Skeletal muscle tissue (tissue), 4 donors: ENCODE data around the gene MOCOS. TPM values are rescaled to one million over a fixed set of nuclear protein-coding genes. Genes with fewer than 3 reads are reported as not detected.
A peak's percentile ranks its signal among the peaks of the same experiment; 100 is the strongest.

Experiments
- H3K27ac ChIP-seq: one replicate; pipeline ENCODE4 v1.7.0; 2013; ENCODE audit warnings: mild to moderate bottlenecking, low read depth, low read length, inconsistent platforms
- H3K27me3 ChIP-seq, 3 donors: one replicate each; pipeline ENCODE4 v1.7.0; 2013; ENCODE audit warnings: low read length in 3 of 3; ENCODE audit not compliant: control insufficient read depth in 3 of 3, insufficient read depth in 3 of 3
- H3K36me3 ChIP-seq, 3 donors: one replicate each; pipeline ENCODE4 v1.7.0; 2013; ENCODE audit warnings: low read length in 3 of 3; ENCODE audit not compliant: control insufficient read depth in 3 of 3, insufficient read depth in 3 of 3
- H3K4me1 ChIP-seq, 3 donors: one replicate each; pipeline ENCODE4 v1.7.0; 2013; ENCODE audit warnings: low read length in 3 of 3, mild to moderate bottlenecking in 3 of 3; ENCODE audit not compliant: control insufficient read depth in 3 of 3, insufficient read depth in 3 of 3
- H3K4me3 ChIP-seq, 3 donors: one replicate each; pipeline ENCODE4 v1.7.0; 2013; ENCODE audit warnings: low read length in 3 of 3
- H3K9ac ChIP-seq, 3 donors: one replicate each; pipeline ENCODE4 v1.7.0; 2013; ENCODE audit warnings: low read length in 3 of 3, mild to moderate bottlenecking in 3 of 3, moderate library complexity in 2 of 3, low read depth in 1 of 3
- H3K9me3 ChIP-seq, 3 donors: one replicate each; pipeline ENCODE4 v1.7.0; 2013; ENCODE audit warnings: low read length in 3 of 3; ENCODE audit not compliant: control insufficient read depth in 3 of 3
- total RNA-seq: library from RNA; depleted of rRNA; stranded (reverse); fragments of >200 nt; gene quantifications from one replicate; pipeline ENCODE4 v1.2.3, GENCODE V29; 2014
- donor health status: Osteomylitis.

Gene MOCOS
- total RNA-seq, 1 donor from 2014 or later, result 0.52 TPM

DNA sequence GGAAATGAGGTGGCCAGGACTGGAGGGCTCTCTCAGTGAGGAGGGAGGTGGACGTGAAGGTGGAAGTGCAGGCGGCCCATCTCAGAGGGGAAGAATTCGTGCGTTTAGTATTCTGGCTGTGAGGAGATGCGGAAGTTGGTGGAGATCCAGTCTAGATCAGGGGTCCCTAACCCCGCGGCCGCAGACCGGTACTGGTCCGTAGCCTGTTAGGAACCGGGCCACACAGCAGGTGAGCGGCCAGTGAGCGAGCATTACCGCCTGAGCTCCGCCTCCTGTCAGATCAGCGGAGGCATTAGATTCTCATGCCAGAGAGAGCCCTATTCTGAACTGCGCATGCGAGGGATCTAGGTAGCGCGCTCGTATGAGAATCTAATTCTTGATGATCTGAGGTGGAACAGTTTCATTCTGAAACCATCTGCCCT is 108.6 kb downstream of the MOCOS start:
- peaks cover 4 to 21% (median 10%) of the 10 kb centered on the region in 3 donors for H3K4me1 ChIP-seq
- peaks cover 0 to 4% (median 0%) of the 10 kb centered on the region in 3 donors for H3K27me3 ChIP-seq
- H3K36me3 ChIP-seq, result no peaks in the 10 kb centered on the region
- H3K9ac ChIP-seq, result no peak overlapping the region
- H3K4me3 ChIP-seq, result no peak overlapping the region
- no peak overlapping the region for H3K27ac ChIP-seq
- H3K9me3 ChIP-seq, result no peaks in the 10 kb centered on the region

DNA sequence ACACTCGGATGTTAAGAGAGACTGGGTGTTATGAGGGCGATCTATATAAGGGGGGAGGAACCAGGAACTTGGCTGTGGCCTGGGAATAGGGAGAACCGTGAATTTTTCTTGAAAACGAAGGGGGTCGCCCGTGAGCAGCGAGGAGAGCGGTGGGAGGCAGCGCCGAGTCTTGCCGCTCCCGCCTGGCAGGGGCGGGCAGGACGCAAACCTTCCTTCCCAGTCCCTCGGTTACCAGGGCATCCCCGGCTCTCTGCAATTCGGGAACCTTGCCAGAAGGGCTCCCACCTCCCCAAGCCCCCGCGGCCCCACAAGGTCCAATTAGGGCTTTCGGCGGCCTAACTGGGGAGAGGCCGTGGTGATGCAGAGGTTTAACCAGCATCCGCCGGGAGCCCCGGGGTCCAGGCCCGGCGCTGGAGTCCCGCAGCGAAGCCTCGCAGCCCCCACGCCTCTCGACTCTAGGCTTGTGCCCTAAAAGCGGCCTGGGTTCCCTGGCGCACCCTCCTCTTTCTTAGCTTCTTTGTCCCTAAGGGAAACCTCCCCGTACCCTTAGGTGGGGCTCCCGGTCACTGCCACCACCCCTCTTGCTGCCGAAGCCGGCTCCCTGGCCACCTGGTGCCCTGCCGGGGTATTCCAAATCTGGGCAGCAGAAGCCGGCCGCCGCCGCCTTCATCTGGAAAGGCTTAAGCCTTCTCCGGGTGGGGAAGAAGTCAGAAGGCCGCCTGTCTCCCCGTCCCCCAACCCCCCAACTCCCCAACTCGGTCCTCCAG is 109.5 kb downstream of the MOCOS start:
- Histone ChIP-seq H3K9me3 (no peaks in the 10 kb centered on the region), H3K27me3 (peaks cover 0 to 4% (median 0%) of the 10 kb centered on the region in 3 donors), H3K9ac (peak overlapping the region; percentile 51 to 75 (median 64)), H3K4me1 (peaks cover 4 to 24% (median 12%) of the 10 kb centered on the region in 3 donors), H3K36me3 (no peaks in the 10 kb centered on the region), H3K27ac (peak overlapping the region; percentile 43), H3K4me3 (peak overlapping the region; percentile 71 to 76 (median 76))

DNA sequence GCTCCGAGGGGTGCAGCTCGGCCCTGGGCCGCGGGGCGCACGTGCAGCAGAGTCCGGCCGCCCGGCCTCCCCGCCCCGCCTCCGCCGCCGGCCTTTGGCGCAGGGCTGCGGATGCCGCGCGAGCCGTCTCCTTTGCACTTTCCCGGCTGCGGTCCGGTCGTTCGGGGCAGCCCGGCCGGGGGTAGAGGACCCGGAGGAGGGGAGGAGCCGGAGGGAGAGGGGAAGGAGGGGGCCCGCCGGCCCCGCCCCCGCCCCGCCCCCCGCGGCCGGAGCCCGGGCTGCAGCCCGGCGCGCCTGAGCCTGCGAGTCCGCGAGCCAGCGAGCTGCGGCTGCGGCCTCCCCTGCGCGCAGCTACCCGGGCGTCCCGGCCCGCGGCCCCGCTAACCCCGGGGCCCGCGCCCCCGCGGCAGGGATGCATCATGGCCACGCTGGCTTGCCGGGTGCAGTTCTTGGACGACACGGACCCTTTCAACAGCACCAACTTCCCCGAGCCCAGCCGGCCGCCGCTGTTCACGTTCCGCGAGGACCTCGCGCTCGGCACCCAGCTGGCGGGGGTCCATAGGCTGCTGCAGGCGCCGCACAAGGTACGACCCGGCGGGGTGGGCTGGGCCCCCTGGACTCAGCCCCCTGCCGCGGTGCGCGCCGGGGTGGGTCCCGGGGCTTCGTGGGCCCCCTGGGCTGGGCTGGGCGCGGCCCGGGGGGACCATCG is 110.3 kb downstream of the MOCOS start, which contains the start of gene FHOD3:
Gene FHOD3, plus strand, starts transcription at position 297 of the 709 bp plus-strand sequence. Its CDS starts 123 bp downstream, at position 420.
- peaks cover 0 to 4% (median 0%) of the 10 kb centered on the region in 3 donors for H3K27me3 ChIP-seq
- H3K9ac ChIP-seq, result peak within 1 kb of the TSS; percentile 61 to 86 (median 75)
- peaks cover 4 to 31% (median 19%) of the 10 kb centered on the region in 3 donors for H3K4me1 ChIP-seq
- H3K36me3 ChIP-seq, result no peaks in the 10 kb centered on the region
- H3K4me3 ChIP-seq, result peak within 1 kb of the TSS; percentile 72 to 81 (median 76)
- H3K9me3 ChIP-seq, result no peaks in the 10 kb centered on the region
- peak within 1 kb of the TSS; percentile 54 for H3K27ac ChIP-seq

DNA sequence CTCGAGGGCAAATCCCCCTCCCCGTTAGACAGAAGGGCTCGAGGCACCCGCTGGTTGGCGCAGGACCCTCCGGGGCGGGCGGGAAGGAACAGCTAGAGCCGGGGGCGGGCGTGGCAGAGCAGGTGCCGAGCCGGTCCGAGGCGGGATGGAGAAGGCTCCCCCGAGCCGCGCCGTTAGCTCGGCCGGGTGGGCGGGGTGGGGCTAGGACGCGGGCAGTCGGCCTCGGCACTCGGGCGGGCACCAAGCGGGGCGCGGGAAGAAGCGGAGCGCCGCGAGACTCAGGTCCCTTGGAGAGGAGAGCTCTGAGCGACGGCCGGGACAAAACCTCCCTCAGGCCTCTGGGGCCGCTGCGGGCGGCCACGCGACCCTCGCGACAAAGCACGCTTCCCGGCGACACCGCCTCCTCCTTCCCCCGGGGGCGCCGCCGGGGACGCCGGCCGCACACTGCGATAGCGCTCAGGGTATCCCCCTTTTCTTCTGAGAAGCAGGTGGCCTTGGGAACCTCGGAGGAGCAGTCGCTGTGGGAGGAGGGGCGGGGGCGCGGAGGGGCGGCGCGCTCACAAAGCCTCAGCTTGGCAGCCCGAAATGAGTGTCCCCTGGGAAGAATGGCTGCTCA is 110.9 kb downstream of the MOCOS start:
- Histone ChIP-seq H3K9me3 (no peaks in the 10 kb centered on the region), H3K27me3 (peaks cover 0 to 4% (median 0%) of the 10 kb centered on the region in 3 donors), H3K4me1 (peaks cover 11 to 38% (median 26%) of the 10 kb centered on the region in 3 donors), H3K9ac (peak overlapping the region; percentile 61 to 86 (median 72)), H3K27ac (peak overlapping the region; percentile 54), H3K4me3 (peak overlapping the region; percentile 65 to 81 (median 72)), H3K36me3 (no peaks in the 10 kb centered on the region)

DNA sequence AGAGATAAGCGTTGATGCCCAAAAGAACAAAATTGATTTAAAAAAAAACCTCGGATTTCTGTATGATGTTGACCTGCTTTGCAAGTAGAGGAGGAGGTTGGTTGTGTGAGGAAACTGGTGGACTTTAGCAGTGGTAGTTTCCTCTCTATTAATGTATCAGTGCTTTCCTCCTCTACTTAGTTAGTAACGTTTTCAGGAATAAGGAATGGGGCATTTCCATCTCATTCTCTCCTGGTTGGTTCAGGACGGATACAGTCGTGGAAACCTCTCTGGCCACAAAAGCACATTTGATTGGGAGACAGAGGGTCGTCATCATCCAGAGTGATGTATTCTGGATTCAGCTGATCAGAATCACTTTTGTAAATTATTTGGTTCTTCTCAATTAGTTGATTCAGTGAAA is 111.7 kb downstream of the MOCOS start:
- H3K9ac ChIP-seq, result peak overlapping the region in 1 of 3 donors; percentile 26
- peaks cover 15 to 42% (median 32%) of the 10 kb centered on the region in 3 donors for H3K4me1 ChIP-seq
- H3K27me3 ChIP-seq, result peaks cover 0 to 2% (median 0%) of the 10 kb centered on the region in 3 donors
- H3K9me3 ChIP-seq, result no peaks in the 10 kb centered on the region
- H3K36me3 ChIP-seq, result no peaks in the 10 kb centered on the region
- H3K4me3 ChIP-seq, result peak overlapping the region in 1 of 3 donors; percentile 23
- no peak overlapping the region for H3K27ac ChIP-seq

DNA sequence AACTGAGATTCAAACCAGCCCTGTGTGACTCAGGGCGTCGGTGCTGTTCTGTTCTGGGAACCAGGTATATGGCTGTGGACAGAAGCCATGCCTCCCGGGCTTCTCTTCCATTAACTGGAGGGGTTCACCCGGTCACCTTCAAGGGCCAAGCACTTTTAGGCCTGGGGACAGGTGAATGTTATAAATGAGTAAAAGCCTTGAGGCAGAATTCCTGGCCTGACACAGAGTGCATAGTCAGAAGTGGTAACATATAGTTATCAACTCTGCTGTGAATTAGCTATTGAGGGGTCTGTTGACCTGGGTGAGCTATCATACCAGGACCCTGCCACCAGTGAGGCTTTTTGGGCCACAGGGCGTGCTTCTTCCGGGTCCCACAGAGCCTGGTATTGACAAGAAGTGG is 112.9 kb downstream of the MOCOS start:
- Histone ChIP-seq H3K4me1 (peaks cover 15 to 49% (median 35%) of the 10 kb centered on the region in 3 donors), H3K9me3 (no peaks in the 10 kb centered on the region), H3K27ac (no peak overlapping the region), H3K4me3 (no peak overlapping the region), H3K9ac (peak overlapping the region in 1 of 3 donors; percentile 50), H3K27me3 (no peaks in the 10 kb centered on the region), H3K36me3 (no peaks in the 10 kb centered on the region)

DNA sequence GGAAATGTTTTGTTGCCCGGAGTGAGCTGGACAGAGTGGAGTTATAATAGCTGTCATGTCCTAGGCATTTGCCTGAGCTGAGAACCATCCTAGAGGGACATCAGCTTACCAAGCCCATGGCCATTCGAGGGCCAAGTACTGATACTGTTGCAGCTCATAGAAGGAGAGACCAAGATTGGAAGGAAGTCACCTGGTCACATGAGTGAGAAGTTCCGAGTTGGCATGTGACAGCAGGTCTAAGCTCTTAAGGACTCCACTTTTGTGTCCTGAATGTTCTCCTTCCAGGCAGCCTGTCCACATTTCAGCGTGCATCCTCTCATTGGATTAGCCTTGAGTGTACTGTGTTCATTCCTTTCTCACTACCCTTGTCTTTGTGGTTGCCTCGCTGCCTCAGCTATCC is 114.6 kb downstream of the MOCOS start:
- peaks cover 22 to 54% (median 42%) of the 10 kb centered on the region in 3 donors for H3K4me1 ChIP-seq
- H3K4me3 ChIP-seq, result peak overlapping the region in 1 of 3 donors; percentile 7
- H3K9ac ChIP-seq, result no peak overlapping the region
- H3K9me3 ChIP-seq, result no peaks in the 10 kb centered on the region
- H3K36me3 ChIP-seq, result no peaks in the 10 kb centered on the region
- H3K27me3 ChIP-seq, result no peaks in the 10 kb centered on the region
- peak overlapping the region; percentile 2 for H3K27ac ChIP-seq

DNA sequence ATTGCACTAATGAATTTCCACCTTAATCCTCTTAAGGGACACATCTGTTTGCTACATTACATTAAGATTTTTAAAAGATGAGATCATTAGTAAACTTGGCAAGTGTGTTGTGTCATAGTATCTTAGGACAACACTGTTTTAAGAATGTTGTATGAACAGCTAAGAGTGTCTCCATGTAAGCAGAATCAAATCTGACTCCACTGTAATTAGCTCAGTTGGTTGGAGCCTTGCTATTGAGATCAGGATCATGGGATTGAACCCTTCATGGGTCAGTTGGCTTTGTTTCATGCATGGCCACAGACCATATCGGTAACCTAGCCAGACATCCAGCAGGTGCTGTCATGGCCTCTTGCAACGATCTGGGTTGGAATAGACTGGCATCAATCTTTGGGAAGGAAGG is 115.4 kb downstream of the MOCOS start:
- Histone ChIP-seq H3K27ac (peak overlapping the region; percentile 2), H3K9me3 (no peaks in the 10 kb centered on the region), H3K4me3 (no peak overlapping the region), H3K27me3 (no peaks in the 10 kb centered on the region), H3K36me3 (no peaks in the 10 kb centered on the region), H3K9ac (no peak overlapping the region), H3K4me1 (peaks cover 22 to 54% (median 47%) of the 10 kb centered on the region in 3 donors)

DNA sequence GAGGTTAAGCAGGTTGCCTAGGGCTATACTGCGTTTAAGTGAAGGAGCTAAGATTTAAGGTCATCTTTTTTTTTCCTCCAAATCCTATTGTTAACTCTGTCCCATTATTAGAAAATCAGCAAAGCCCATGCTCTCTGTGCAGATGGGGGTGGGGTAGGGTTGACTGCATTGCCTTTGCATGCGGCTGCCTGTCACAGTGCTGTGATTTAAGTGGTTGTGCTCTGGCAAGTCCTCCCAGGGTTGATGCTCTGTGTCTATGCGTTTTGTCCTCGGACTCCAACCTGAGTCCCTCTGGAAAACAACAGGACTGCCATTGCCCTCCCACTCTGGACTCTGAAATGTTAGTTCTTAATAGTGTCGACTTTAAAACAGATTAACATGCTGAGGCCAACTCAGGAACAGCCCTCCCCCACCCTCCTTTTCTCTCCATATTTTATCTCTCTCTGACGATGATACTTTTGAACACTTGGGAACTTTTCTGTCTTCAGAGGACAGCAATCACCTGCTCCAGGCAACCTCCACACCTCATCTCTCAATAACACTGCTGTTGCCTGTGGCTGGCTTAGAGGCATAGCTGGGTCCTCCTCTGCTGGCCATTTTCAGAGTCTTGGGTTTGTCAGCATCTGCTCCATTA is 116.0 kb downstream of the MOCOS start:
- Histone ChIP-seq H3K27me3 (no peaks in the 10 kb centered on the region), H3K9ac (peak overlapping the region in 1 of 3 donors; percentile 40), H3K4me3 (no peak overlapping the region), H3K27ac (peak overlapping the region; percentile 2), H3K36me3 (no peaks in the 10 kb centered on the region), H3K9me3 (no peaks in the 10 kb centered on the region), H3K4me1 (peaks cover 22 to 54% (median 47%) of the 10 kb centered on the region in 3 donors)
